Fibroblast of lung (primary cell): ENCODE measurements around the gene MSTN.

ENCODE experiments used
- CTCF ChIP-seq, 2 donors: IDR thresholded peaks in 1 of 2; conservative IDR thresholded peaks in 1 of 2; 1 replicate in 1 of 2; 2 replicates in 1 of 2; pipeline ENCODE4 v1.5.1; 2011 to 2012; ENCODE audit warnings: low read length in 2 of 2, control low read depth in 1 of 2, inconsistent platforms in 1 of 2, low read depth in 1 of 2, mild to moderate bottlenecking in 1 of 2
- EZH2 ChIP-seq: IDR thresholded peaks from 2 replicates; pipeline ENCODE4 v1.5.1; 2012; ENCODE audit warnings: low read length, control low read depth, mild to moderate bottlenecking; ENCODE audit errors: missing control alignments

- TF ChIP-seq CTCF (conservative IDR thresholded peaks at IDR 0.05 in 1 of 2, IDR thresholded peaks at IDR 0.05 in 1 of 2; ENCODE audit: low read depth in 1 of 2, low read length in 2 of 2) (no peak), EZH2 (no peak)
Measured at GRCh38 chr2:190051223-190051622, 11.3 kb downstream of the MSTN start.
